Measurements from ENCODE around the gene KCTD14. TPM values are rescaled to one million over a fixed set of nuclear protein-coding genes. Genes with fewer than 3 reads are reported as not detected.

Gene KCTD14
- polyA plus RNA-seq, 2 of the 4 experiments (the other 2 are of a cell fraction), result 2.7 to 3.2 TPM

DNA sequence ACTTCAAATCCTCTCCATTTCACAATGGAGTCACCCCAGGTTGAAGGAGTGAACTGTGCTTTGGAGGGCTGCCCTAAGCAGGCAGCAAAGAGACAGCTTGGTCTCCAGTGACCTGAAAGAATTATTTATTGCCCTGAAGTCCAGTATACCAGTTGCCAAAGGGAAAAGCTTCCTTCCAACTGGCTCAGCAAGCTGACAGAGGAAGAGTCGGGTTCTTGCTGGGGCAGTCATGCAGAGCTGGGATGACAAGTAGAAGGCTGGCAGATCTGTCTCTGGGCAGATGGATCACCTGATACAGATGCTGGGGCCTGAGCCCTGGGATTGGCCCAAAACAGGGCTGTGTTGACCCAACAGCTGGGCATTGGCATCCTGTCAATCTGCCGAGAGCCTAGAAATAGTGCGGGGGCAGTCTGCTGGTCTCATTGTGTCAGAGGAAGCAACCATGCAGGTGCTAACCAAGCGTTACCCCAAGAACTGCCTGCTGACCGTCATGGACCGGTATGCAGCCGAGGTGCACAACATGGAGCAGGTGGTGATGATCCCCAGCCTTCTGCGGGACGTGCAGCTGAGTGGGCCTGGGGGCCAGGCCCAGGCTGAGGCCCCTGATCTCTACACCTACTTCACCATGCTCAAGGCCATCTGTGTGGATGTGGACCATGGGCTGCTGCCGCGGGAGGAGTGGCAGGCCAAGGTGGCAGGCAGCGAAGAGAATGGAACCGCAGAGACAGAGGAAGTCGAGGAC lies 40.5 kb upstream of the KCTD14 start, which contains the start of gene THRSP:
Gene THRSP, plus strand, starts transcription at position 422 of the 742 bp plus-strand sequence. Its CDS starts 21 bp downstream, at position 443.
- Histone ChIP-seq H3K27ac (no peak within 1 kb of the TSS), H3K9me3 (no peaks in the 10 kb centered on the region), H3K4me2 (no peak within 1 kb of the TSS), H3K4me3 (no peak within 1 kb of the TSS), H3K4me1 (no peaks in the 10 kb centered on the region)
- CTCF ChIA-PET, result interaction anchor here (0.7 to 3.6 kb wide), 2 partner anchors 17 to 61 kb away, joined by 3 to 19 read pairs; no protein-coding TSS in a partner anchor
- no peak for DNase-seq (ENCODE audit: low read depth in 1 of 2, low spot score in 1 of 2)
- FAIRE-seq, result no peak
- ATAC-seq, result no peak
- WGBS (ENCODE audit: missing lambda C conversion rate), result 97% methylated on average over 14 of the region's 14 CpGs
- POLR2A ChIA-PET, result no interaction called here
- no peak for TF ChIP-seq HOXB5 (CRISPR knock-in tag; IDR thresholded peaks at IDR 0.05)
- no peak for TF ChIP-seq KDM5A (IDR thresholded peaks at IDR 0.05)
- TF ChIP-seq SMC3 (IDR thresholded peaks at IDR 0.05), result no peak
- no peak for TF ChIP-seq BHLHE40 (IDR thresholded peaks at IDR 0.05; ENCODE audit: low read depth, low read length)
- TF ChIP-seq FOSB (CRISPR knock-in tag; IDR thresholded peaks at IDR 0.05), result no peak
- TF ChIP-seq RAD21 (conservative IDR thresholded peaks at IDR 0.05 in 1 of 2, IDR thresholded peaks at IDR 0.05 in 1 of 2), result no peak
- no peak for TF ChIP-seq HDAC2 (IDR thresholded peaks at IDR 0.05)
- TF ChIP-seq HEYL (CRISPR knock-in tag; IDR thresholded peaks at IDR 0.05), result no peak
- no peak for TF ChIP-seq NR3C1 (IDR thresholded peaks at IDR 0.05)
- no peak for TF ChIP-seq CEBPB (IDR thresholded peaks at IDR 0.05)
- no peak for TF ChIP-seq MYC (IDR thresholded peaks at IDR 0.05; ENCODE audit: borderline replicate concordance, low read length)
- TF ChIP-seq MAFK (IDR thresholded peaks at IDR 0.05; ENCODE audit: partially characterized antibody), result no peak
- TF ChIP-seq EHMT2 (IDR thresholded peaks at IDR 0.05; ENCODE audit: low read depth), result no peak
- no peak for TF ChIP-seq TFCP2L1 (CRISPR knock-in tag; IDR thresholded peaks at IDR 0.05)
- TF ChIP-seq RCOR1 (IDR thresholded peaks at IDR 0.05; ENCODE audit: low read depth, low read length), result no peak
- no peak for TF ChIP-seq ZNF302 (CRISPR knock-in tag; IDR thresholded peaks at IDR 0.05)
- TF ChIP-seq HES2 (IDR thresholded peaks at IDR 0.05), result no peak

DNA sequence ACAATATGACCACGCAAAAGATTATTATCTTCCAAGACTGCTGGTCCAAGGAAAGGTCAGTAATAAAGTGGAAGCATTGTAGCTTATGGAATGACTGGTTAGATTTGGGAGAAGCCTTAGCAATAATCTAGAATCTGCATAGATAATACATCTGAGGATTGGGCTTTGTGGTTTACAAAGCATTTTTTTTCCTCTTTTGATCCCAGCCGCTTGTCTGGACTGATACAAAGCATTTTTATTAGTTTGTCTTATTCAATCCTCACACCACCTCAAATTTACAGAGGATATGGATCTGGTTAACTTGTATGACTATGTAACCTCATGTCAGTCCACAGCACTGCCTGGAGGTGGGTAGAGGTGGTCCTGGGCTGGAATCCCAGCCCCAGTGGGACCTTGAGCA lies 39.6 kb upstream of the KCTD14 start:
- WGBS (ENCODE audit: missing lambda C conversion rate), result 85% methylated on average over 2 of the region's 2 CpGs
- no peak for TF ChIP-seq ZNF302 (CRISPR knock-in tag; IDR thresholded peaks at IDR 0.05)
- TF ChIP-seq HDAC2 (IDR thresholded peaks at IDR 0.05), result no peak
- TF ChIP-seq MAFK (IDR thresholded peaks at IDR 0.05; ENCODE audit: partially characterized antibody), result no peak
- no peak for TF ChIP-seq HEYL (CRISPR knock-in tag; IDR thresholded peaks at IDR 0.05)
- TF ChIP-seq, protein P1, sequence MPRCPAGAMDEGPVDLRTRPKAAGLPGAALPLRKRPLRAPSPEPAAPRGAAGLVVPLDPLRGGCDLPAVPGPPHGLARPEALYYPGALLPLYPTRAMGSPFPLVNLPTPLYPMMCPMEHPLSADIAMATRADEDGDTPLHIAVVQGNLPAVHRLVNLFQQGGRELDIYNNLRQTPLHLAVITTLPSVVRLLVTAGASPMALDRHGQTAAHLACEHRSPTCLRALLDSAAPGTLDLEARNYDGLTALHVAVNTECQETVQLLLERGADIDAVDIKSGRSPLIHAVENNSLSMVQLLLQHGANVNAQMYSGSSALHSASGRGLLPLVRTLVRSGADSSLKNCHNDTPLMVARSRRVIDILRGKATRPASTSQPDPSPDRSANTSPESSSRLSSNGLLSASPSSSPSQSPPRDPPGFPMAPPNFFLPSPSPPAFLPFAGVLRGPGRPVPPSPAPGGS (IDR thresholded peaks at IDR 0.05), result no peak
- TF ChIP-seq CBX2 (IDR thresholded peaks at IDR 0.05; ENCODE audit: borderline replicate concordance, low read depth), result no peak
- TF ChIP-seq RAD21 (conservative IDR thresholded peaks at IDR 0.05 in 1 of 2, IDR thresholded peaks at IDR 0.05 in 1 of 2), result no peak
- TF ChIP-seq, protein P2, sequence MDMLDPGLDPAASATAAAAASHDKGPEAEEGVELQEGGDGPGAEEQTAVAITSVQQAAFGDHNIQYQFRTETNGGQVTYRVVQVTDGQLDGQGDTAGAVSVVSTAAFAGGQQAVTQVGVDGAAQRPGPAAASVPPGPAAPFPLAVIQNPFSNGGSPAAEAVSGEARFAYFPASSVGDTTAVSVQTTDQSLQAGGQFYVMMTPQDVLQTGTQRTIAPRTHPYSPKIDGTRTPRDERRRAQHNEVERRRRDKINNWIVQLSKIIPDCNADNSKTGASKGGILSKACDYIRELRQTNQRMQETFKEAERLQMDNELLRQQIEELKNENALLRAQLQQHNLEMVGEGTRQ (IDR thresholded peaks at IDR 0.05), result no peak
- TF ChIP-seq, protein P3, sequence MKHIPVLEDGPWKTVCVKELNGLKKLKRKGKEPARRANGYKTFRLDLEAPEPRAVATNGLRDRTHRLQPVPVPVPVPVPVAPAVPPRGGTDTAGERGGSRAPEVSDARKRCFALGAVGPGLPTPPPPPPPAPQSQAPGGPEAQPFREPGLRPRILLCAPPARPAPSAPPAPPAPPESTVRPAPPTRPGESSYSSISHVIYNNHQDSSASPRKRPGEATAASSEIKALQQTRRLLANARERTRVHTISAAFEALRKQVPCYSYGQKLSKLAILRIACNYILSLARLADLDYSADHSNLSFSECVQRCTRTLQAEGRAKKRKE (CRISPR knock-in tag; IDR thresholded peaks at IDR 0.05; ENCODE audit: low read depth), result no peak
- CTCF ChIA-PET, result interaction anchor here (3.6 kb wide), 1 partner anchor 16 kb away, joined by 19 read pairs; no protein-coding TSS in a partner anchor
- no peak for DNase-seq (ENCODE audit: low read depth in 1 of 2, low spot score in 1 of 2)
- H3K9me3 ChIP-seq, result no peaks in the 10 kb centered on the region
- no peaks in the 10 kb centered on the region for H3K4me1 ChIP-seq
- ATAC-seq, result no peak
- no peak for FAIRE-seq
- H3K4me2 ChIP-seq, result no peak overlapping the region
- no peak overlapping the region for H3K4me3 ChIP-seq
- H3K27ac ChIP-seq, result no peak overlapping the region
- POLR2A ChIA-PET, result no interaction called here
